ENCODE measurements around the gene IRF4. TPM values are rescaled to one million over a fixed set of nuclear protein-coding genes. Genes with fewer than 3 reads are reported as not detected.
"Not testable (repeated sequence)": the region's sequence is repeated elsewhere in the genome, so short reads cannot be mapped to it uniquely, and the experiment has no call there.

Gene IRF4
- total and polyA plus RNA-seq, 8 donors, result 0.27 to 7.0 (median 0.36) TPM

- no peak for ATAC-seq
- DNase-seq, result no peak
- TF ChIP-seq CTCF (IDR thresholded peaks at IDR 0.05), result no peak
- Histone ChIP-seq H3K9me3 (no peaks in the 10 kb centered on the region), H3K4me3 (no peak overlapping the region), H3K4me1 (no peaks in the 10 kb centered on the region), H3K36me3 (no peaks in the 10 kb centered on the region), H3K27ac (no peak overlapping the region), H3K27me3 (peaks cover 9 to 61% of the 10 kb centered on the region in 2 donors)
- intact Hi-C loops (cut with DNase I), result no loop called here
Observed at GRCh38 chr6:370555-370954, 21.0 kb upstream of the IRF4 start.

- H3K27ac ChIP-seq; H3K4me1 ChIP-seq; ATAC-seq; H3K4me3 ChIP-seq; H3K9me3 ChIP-seq; intact Hi-C loops (cut with DNase I); H3K36me3 ChIP-seq: not testable (repeated sequence)
- DNase-seq, result peak in 1 of 4 donors; percentile 73
- peaks cover 9 to 66% of the 10 kb centered on the region in 2 donors for H3K27me3 ChIP-seq
Observed at GRCh38 chr6:371851-372250, 19.7 kb upstream of the IRF4 start.

GRCh38 chr6:372336-372911, 19.1 kb upstream of the IRF4 start:
- Histone ChIP-seq H3K4me3 (no peak overlapping the region), H3K27me3 (peaks cover 9 to 72% of the 10 kb centered on the region in 2 donors), H3K36me3 (no peaks in the 10 kb centered on the region), H3K27ac (no peak overlapping the region), H3K4me1 (no peaks in the 10 kb centered on the region), H3K9me3 (no peaks in the 10 kb centered on the region)
- DNase-seq (peak in 1 of 4 donors; percentile 86), ATAC-seq (no peak)
- TF ChIP-seq CTCF (IDR thresholded peaks at IDR 0.05), result no peak
- intact Hi-C loops (cut with DNase I), result no loop called here

- DNase-seq (peak in 1 of 4 donors; percentile 79), ATAC-seq (no peak)
- Histone ChIP-seq H3K4me3 (no peak overlapping the region), H3K4me1 (no peaks in the 10 kb centered on the region), H3K9me3 (no peaks in the 10 kb centered on the region), H3K27ac (no peak overlapping the region), H3K27me3 (peaks cover 9 to 76% of the 10 kb centered on the region in 2 donors), H3K36me3 (no peaks in the 10 kb centered on the region)
- intact Hi-C loops (cut with DNase I), result no loop called here
- no peak for TF ChIP-seq CTCF (IDR thresholded peaks at IDR 0.05)
Observed at GRCh38 chr6:373031-373430, 18.5 kb upstream of the IRF4 start.

GRCh38 chr6:373773-374724, 17.5 kb upstream of the IRF4 start:
- no peak overlapping the region for H3K27ac ChIP-seq
- intact Hi-C loops (cut with DNase I), result no loop called here
- peaks cover 9 to 71% of the 10 kb centered on the region in 2 donors for H3K27me3 ChIP-seq
- peak in 2 of 4 donors; percentile 56 to 79 for DNase-seq
- peak; percentile 78 for ATAC-seq
- no peaks in the 10 kb centered on the region for H3K4me1 ChIP-seq
- no peaks in the 10 kb centered on the region for H3K9me3 ChIP-seq
- H3K36me3 ChIP-seq, result no peaks in the 10 kb centered on the region
- TF ChIP-seq CTCF (IDR thresholded peaks at IDR 0.05), result no peak
- H3K4me3 ChIP-seq, result no peak overlapping the region

Measured in left lung (tissue), 10 donors.